ENCODE data around the gene ELAVL1. TPM values are rescaled to one million over a fixed set of nuclear protein-coding genes. Genes with fewer than 3 reads are reported as not detected.

Gene ELAVL1
- total and polyA plus RNA-seq, 9 of the 15 experiments (the other 6 are each of a cell fraction or from before 2014, with no cell fraction given): 4.3 to 172 (median 69.2) TPM

DNA sequence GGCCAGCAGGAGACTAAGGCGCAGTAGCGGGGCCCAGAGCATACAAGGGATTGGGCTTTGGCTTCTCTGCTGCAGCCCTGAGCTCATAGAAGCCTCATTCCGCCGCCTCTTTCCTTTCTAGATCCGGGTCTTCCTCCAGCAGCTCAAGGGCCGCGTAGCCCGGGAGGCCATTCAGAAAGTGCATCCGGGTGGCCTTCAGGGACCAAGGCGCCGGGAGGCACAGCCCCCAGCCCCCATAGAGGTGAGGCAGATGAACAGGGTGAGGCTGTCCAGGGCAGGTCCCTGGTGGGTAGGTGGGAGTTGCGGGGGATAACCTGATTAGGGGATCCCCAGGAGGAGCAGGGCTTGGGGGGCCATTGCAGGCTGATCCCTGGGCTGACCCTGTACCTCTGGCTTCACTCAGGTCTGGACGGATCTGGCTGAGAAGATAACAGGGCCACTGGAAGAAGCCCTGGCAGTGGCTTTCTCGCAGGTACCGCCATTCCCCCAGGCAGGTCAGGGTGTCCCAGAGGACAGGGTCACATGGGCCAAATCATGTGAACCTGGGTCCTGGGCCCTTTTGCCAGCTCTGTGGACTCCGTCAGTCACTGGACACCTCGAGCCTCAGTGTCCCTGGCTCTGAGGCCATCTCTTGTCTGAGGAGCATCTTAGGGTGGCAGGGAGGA lies 84.0 kb downstream of the ELAVL1 start:
- peaks cover 10% of the 10 kb centered on the region; the same call in 1 of the 2 replicates for H4K20me1 ChIP-seq (replicated peaks; ENCODE audit: control insufficient read depth, insufficient read depth, low read length)
- H3K9me3 ChIP-seq (replicated peaks; ENCODE audit: control insufficient read depth, insufficient read depth, low read depth, low read length): no peaks in the 10 kb centered on the region
- DNase-seq (ENCODE audit: extremely low read depth in 1 of 4, low spot score in 3 of 4) (peak in 1 of 4 experiments; percentile 44), ATAC-seq (peak; percentile 1; the same call in 1 of the 3 replicates), FAIRE-seq (no peak)
- peaks cover 13 to 80% of the 10 kb centered on the region in 2 experiments for H3K4me1 ChIP-seq (replicated peaks in 1 of 2; ENCODE audit: control insufficient read depth in 2 of 2, insufficient read depth in 2 of 2, low read length in 2 of 2)
- ChIA-PET CTCF (ENCODE audit: low intra/inter-chr PET ratio) (no interaction called here), POLR2A (interaction anchor here (0.7 to 3.1 kb wide), 8 partner anchors 8 to 83 kb away, joined by 3 to 26 read pairs (median 10); partner anchors contain the start of genes ELAVL1, MAP2K7 and TIMM44)
- peak overlapping the region; percentile 52 for H3K4me3 ChIP-seq
- H2AFZ ChIP-seq (ENCODE audit: low read depth, low read length): peak overlapping the region; percentile 83; the same call in 1 of the 2 replicates
- intact Hi-C loops (cut with micrococcal nuclease): loop anchor here (1.0 to 5.0 kb wide), 2 partner anchors 49 to 68 kb away; partner anchors contain the start of gene PRR36
- in situ Hi-C loops (cut with MboI): loop anchor here (5.0 kb wide), 1 partner anchor 69 kb away; no protein-coding TSS in a partner anchor
- H3K9ac ChIP-seq (ENCODE audit: insufficient read depth in 1 of 2, low read depth in 2 of 2, low read length in 2 of 2): peak overlapping the region; percentile 72 to 93
- H3K79me2 ChIP-seq (ENCODE audit: control insufficient read depth, insufficient read depth, low read length): peaks cover 14% of the 10 kb centered on the region
- TSS peak; percentile 94 for BruUV-seq (replicated peaks)
- peak overlapping the region; percentile 89 for H3K27ac ChIP-seq (ENCODE audit: extremely low read depth, low read depth, low read length)
- H3K4me2 ChIP-seq (ENCODE audit: insufficient read depth, low read length): peak overlapping the region; percentile 98
- H3K27me3 ChIP-seq (ENCODE audit: control insufficient read depth in 2 of 2, insufficient read depth in 2 of 2, low read length in 2 of 2): no peaks in the 10 kb centered on the region
- WGBS (ENCODE audit: insufficient coverage, low coverage, missing lambda C conversion rate): 16% methylated on average over 17 of the region's 17 CpGs
- H3K9me1 ChIP-seq (ENCODE audit: control insufficient read depth, insufficient read depth, low read length): no peaks in the 10 kb centered on the region
- peaks cover 19% of the 10 kb centered on the region; the same call in 1 of the 3 replicates for H3K36me3 ChIP-seq (ENCODE audit: control insufficient read depth, insufficient read depth, low read length)
- TF ChIP-seq, protein P1, sequence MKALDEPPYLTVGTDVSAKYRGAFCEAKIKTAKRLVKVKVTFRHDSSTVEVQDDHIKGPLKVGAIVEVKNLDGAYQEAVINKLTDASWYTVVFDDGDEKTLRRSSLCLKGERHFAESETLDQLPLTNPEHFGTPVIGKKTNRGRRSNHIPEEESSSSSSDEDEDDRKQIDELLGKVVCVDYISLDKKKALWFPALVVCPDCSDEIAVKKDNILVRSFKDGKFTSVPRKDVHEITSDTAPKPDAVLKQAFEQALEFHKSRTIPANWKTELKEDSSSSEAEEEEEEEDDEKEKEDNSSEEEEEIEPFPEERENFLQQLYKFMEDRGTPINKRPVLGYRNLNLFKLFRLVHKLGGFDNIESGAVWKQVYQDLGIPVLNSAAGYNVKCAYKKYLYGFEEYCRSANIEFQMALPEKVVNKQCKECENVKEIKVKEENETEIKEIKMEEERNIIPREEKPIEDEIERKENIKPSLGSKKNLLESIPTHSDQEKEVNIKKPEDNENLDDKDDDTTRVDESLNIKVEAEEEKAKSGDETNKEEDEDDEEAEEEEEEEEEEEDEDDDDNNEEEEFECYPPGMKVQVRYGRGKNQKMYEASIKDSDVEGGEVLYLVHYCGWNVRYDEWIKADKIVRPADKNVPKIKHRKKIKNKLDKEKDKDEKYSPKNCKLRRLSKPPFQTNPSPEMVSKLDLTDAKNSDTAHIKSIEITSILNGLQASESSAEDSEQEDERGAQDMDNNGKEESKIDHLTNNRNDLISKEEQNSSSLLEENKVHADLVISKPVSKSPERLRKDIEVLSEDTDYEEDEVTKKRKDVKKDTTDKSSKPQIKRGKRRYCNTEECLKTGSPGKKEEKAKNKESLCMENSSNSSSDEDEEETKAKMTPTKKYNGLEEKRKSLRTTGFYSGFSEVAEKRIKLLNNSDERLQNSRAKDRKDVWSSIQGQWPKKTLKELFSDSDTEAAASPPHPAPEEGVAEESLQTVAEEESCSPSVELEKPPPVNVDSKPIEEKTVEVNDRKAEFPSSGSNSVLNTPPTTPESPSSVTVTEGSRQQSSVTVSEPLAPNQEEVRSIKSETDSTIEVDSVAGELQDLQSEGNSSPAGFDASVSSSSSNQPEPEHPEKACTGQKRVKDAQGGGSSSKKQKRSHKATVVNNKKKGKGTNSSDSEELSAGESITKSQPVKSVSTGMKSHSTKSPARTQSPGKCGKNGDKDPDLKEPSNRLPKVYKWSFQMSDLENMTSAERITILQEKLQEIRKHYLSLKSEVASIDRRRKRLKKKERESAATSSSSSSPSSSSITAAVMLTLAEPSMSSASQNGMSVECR (CRISPR knock-in tag; IDR thresholded peaks at IDR 0.05): 0 out of 2 replicates have a peak, but pooled peaks have one; percentile 6
- TF ChIP-seq, protein P2, sequence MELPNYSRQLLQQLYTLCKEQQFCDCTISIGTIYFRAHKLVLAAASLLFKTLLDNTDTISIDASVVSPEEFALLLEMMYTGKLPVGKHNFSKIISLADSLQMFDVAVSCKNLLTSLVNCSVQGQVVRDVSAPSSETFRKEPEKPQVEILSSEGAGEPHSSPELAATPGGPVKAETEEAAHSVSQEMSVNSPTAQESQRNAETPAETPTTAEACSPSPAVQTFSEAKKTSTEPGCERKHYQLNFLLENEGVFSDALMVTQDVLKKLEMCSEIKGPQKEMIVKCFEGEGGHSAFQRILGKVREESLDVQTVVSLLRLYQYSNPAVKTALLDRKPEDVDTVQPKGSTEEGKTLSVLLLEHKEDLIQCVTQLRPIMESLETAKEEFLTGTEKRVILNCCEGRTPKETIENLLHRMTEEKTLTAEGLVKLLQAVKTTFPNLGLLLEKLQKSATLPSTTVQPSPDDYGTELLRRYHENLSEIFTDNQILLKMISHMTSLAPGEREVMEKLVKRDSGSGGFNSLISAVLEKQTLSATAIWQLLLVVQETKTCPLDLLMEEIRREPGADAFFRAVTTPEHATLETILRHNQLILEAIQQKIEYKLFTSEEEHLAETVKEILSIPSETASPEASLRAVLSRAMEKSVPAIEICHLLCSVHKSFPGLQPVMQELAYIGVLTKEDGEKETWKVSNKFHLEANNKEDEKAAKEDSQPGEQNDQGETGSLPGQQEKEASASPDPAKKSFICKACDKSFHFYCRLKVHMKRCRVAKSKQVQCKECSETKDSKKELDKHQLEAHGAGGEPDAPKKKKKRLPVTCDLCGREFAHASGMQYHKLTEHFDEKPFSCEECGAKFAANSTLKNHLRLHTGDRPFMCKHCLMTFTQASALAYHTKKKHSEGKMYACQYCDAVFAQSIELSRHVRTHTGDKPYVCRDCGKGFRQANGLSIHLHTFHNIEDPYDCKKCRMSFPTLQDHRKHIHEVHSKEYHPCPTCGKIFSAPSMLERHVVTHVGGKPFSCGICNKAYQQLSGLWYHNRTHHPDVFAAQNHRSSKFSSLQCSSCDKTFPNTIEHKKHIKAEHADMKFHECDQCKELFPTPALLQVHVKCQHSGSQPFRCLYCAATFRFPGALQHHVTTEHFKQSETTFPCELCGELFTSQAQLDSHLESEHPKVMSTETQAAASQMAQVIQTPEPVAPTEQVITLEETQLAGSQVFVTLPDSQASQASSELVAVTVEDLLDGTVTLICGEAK (IDR thresholded peaks at IDR 0.05): peak; percentile 52; the same call in 1 of the 2 replicates
- TF ChIP-seq, protein P2 (CRISPR knock-in tag; IDR thresholded peaks at IDR 0.05): no peak
- no peak for TF ChIP-seq NR4A1 (CRISPR knock-in tag; IDR thresholded peaks at IDR 0.05)
- TF ChIP-seq NR4A1 (tag; IDR thresholded peaks at IDR 0.05): 0 out of 2 replicates have a peak, but pooled peaks have one; percentile 1
- no peak for TF ChIP-seq BACH1 (tag; IDR thresholded peaks at IDR 0.05)
- TF ChIP-seq PHF8 (IDR thresholded peaks at IDR 0.05; ENCODE audit: borderline replicate concordance, low read length): peak; percentile 2; the same call in 1 of the 2 replicates
